MG63 (cell line): ENCODE data around the gene COLQ. TPM values are rescaled to one million over a fixed set of nuclear protein-coding genes. Genes with fewer than 3 reads are reported as not detected.
"Not testable (repeated sequence)": the region's sequence is repeated elsewhere in the genome, so short reads cannot be mapped to it uniquely, and the experiment has no call there.

Experiments
- DNase-seq: peaks from one replicate; pipeline ENCODE4 v3.0.0-alpha.2; 2020
- H3K27me3 ChIP-seq: fragments of 250-450 bp; sonication (Bioruptor Pico); 2 replicates; pipeline ENCODE4 v1.5.1; 2020; ENCODE audit warnings: mild to moderate bottlenecking, moderate library complexity
- H3K36me3 ChIP-seq: fragments of 250-450 bp; sonication (Bioruptor Pico); 2 replicates; pipeline ENCODE4 v1.5.1; 2020; ENCODE audit warnings: mild to moderate bottlenecking, moderate library complexity
- H3K4me3 ChIP-seq: fragments of 250-450 bp; sonication (Bioruptor Pico); 2 replicates; pipeline ENCODE4 v1.5.1; 2020; ENCODE audit warnings: mild to moderate bottlenecking, moderate library complexity
- H3K9me3 ChIP-seq: fragments of 250-450 bp; sonication (Bioruptor Pico); 2 replicates; pipeline ENCODE4 v1.5.1; 2020; ENCODE audit warnings: mild to moderate bottlenecking, moderate library complexity
- total RNA-seq: library from RNA; depleted of rRNA; stranded (reverse); fragments of >200 nt; shearing (Covaris generic); gene quantifications from 2 replicates; pipeline ENCODE4 v1.2.3, GENCODE V29; 2014; ENCODE audit warnings: low replicate concordance

The COLQ gene
- total RNA-seq, 1 experiment from 2014 or later, result not detected

- no peaks in the 10 kb centered on the region for H3K9me3 ChIP-seq
- H3K4me3 ChIP-seq, result no peak overlapping the region
- no peaks in the 10 kb centered on the region for H3K27me3 ChIP-seq
- H3K36me3 ChIP-seq, result no peaks in the 10 kb centered on the region
- DNase-seq, result no peak
These were observed 42.9 kb downstream of the COLQ start for GRCh38 chr3:15478640-15478979.

- Histone ChIP-seq H3K4me3 (no peak overlapping the region), H3K36me3 (no peaks in the 10 kb centered on the region), H3K9me3 (no peaks in the 10 kb centered on the region), H3K27me3 (no peaks in the 10 kb centered on the region)
- no peak for DNase-seq
These were observed 43.4 kb downstream of the COLQ start for GRCh38 chr3:15477951-15478639.

- H3K4me3 ChIP-seq, result no peak overlapping the region
- no peak for DNase-seq
- no peaks in the 10 kb centered on the region for H3K36me3 ChIP-seq
- H3K27me3 ChIP-seq, result no peaks in the 10 kb centered on the region
- H3K9me3 ChIP-seq, result no peaks in the 10 kb centered on the region
These were observed 45.1 kb downstream of the COLQ start for GRCh38 chr3:15476378-15476777.

GRCh38 chr3:15475161-15475560, 46.3 kb downstream of the COLQ start:
- no peak for DNase-seq
- no peaks in the 10 kb centered on the region for H3K9me3 ChIP-seq

GRCh38 chr3:15471861-15472260, 49.6 kb downstream of the COLQ start:
- H3K27me3 ChIP-seq, result no peaks in the 10 kb centered on the region
- no peak overlapping the region for H3K4me3 ChIP-seq
- no peak for DNase-seq
- H3K36me3 ChIP-seq, result no peaks in the 10 kb centered on the region
- no peaks in the 10 kb centered on the region for H3K9me3 ChIP-seq

More at GRCh38 chr3:15475161-15475560, 46.3 kb downstream of the COLQ start:
- no peak overlapping the region for H3K4me3 ChIP-seq
- no peaks in the 10 kb centered on the region for H3K36me3 ChIP-seq
- no peaks in the 10 kb centered on the region for H3K27me3 ChIP-seq

- H3K27me3 ChIP-seq, result no peaks in the 10 kb centered on the region
- no peaks in the 10 kb centered on the region for H3K9me3 ChIP-seq
- no peak for DNase-seq
These were observed 50.7 kb downstream of the COLQ start for GRCh38 chr3:15470849-15471248.

GRCh38 chr3:15470261-15470660, 51.2 kb downstream of the COLQ start:
- no peaks in the 10 kb centered on the region for H3K36me3 ChIP-seq
- H3K4me3 ChIP-seq, result no peak overlapping the region
- no peak for DNase-seq
- no peaks in the 10 kb centered on the region for H3K27me3 ChIP-seq
- H3K9me3 ChIP-seq, result no peaks in the 10 kb centered on the region

More at GRCh38 chr3:15470849-15471248, 50.7 kb downstream of the COLQ start:
- H3K36me3 ChIP-seq, result no peaks in the 10 kb centered on the region
- H3K4me3 ChIP-seq, result no peak overlapping the region

- H3K4me3 ChIP-seq, result no peak overlapping the region
- no peaks in the 10 kb centered on the region for H3K27me3 ChIP-seq
- H3K9me3 ChIP-seq, result no peaks in the 10 kb centered on the region
- no peak for DNase-seq
- no peaks in the 10 kb centered on the region for H3K36me3 ChIP-seq
These were observed 54.0 kb downstream of the COLQ start for GRCh38 chr3:15467227-15468181.

- Histone ChIP-seq H3K4me3 (no peak overlapping the region), H3K36me3 (no peaks in the 10 kb centered on the region), H3K27me3 (no peaks in the 10 kb centered on the region), H3K9me3 (no peaks in the 10 kb centered on the region)
- DNase-seq, result no peak
These were observed 55.5 kb downstream of the COLQ start for GRCh38 chr3:15465876-15466585.

- no peaks in the 10 kb centered on the region for H3K9me3 ChIP-seq
These were observed 59.1 kb downstream of the COLQ start for GRCh38 chr3:15462451-15462850.

GRCh38 chr3:15460891-15461531, 60.5 kb downstream of the COLQ start:
- DNase-seq, result no peak
- H3K36me3 ChIP-seq, result no peaks in the 10 kb centered on the region
- no peaks in the 10 kb centered on the region for H3K9me3 ChIP-seq
- no peaks in the 10 kb centered on the region for H3K27me3 ChIP-seq
- no peak overlapping the region for H3K4me3 ChIP-seq

More at GRCh38 chr3:15462451-15462850, 59.1 kb downstream of the COLQ start:
- Histone ChIP-seq H3K27me3 (no peaks in the 10 kb centered on the region), H3K36me3 (no peaks in the 10 kb centered on the region), H3K4me3 (no peak overlapping the region)
- no peak for DNase-seq

GRCh38 chr3:15458212-15458780, 63.2 kb downstream of the COLQ start:
- no peak overlapping the region for H3K4me3 ChIP-seq
- DNase-seq, result no peak
- no peaks in the 10 kb centered on the region for H3K27me3 ChIP-seq
- no peaks in the 10 kb centered on the region for H3K36me3 ChIP-seq
- H3K9me3 ChIP-seq, result no peaks in the 10 kb centered on the region

GRCh38 chr3:15456915-15457314, 64.6 kb downstream of the COLQ start:
- not testable (repeated sequence) for H3K27me3 ChIP-seq, H3K36me3 ChIP-seq, H3K9me3 ChIP-seq, DNase-seq, H3K4me3 ChIP-seq

GRCh38 chr3:15456321-15456720, 65.2 kb downstream of the COLQ start:
- Histone ChIP-seq H3K36me3 (no peaks in the 10 kb centered on the region), H3K4me3 (no peak overlapping the region), H3K9me3 (no peaks in the 10 kb centered on the region), H3K27me3 (no peaks in the 10 kb centered on the region)
- DNase-seq, result no peak

- DNase-seq, result no peak
- no peak overlapping the region for H3K4me3 ChIP-seq
- H3K9me3 ChIP-seq, result no peaks in the 10 kb centered on the region
- no peaks in the 10 kb centered on the region for H3K27me3 ChIP-seq
- no peaks in the 10 kb centered on the region for H3K36me3 ChIP-seq
These were observed 65.8 kb downstream of the COLQ start for GRCh38 chr3:15455756-15456155.

GRCh38 chr3:15454965-15455364, 66.5 kb downstream of the COLQ start:
- no peak overlapping the region for H3K4me3 ChIP-seq
- H3K9me3 ChIP-seq, result no peaks in the 10 kb centered on the region
- no peak for DNase-seq
- H3K36me3 ChIP-seq, result no peaks in the 10 kb centered on the region
- no peaks in the 10 kb centered on the region for H3K27me3 ChIP-seq
